Activated CD4-positive, alpha-beta T cell treated with anti-CD3 and anti-CD28 coated beads for 36 hours (primary cell): Measurements from ENCODE around the gene HAGHL. TPM values are rescaled to one million over a fixed set of nuclear protein-coding genes. Genes with fewer than 3 reads are reported as not detected.

Experiments
- ATAC-seq: fragments of 200-7000 bp; cut with Tn5 transposase; one replicate; pipeline ENCODE4 v1.10.0; 2021; ENCODE audit warnings: mild to moderate bottlenecking, moderate library complexity
- CTCF ChIA-PET: fragments of 350-600 bp; sonication (Branson Sonifier 250); formaldehyde crosslinking; loops from one replicate; lab custom pipeline; 2021; ENCODE audit warnings: antibody characterized with exemption; lab: Charles Lee
- POLR2A ChIA-PET: fragments of 350-600 bp; sonication (Branson Sonifier 250); formaldehyde crosslinking; loops from one replicate; lab custom pipeline; 2021; ENCODE audit warnings: antibody characterized with exemption, inconsistent platforms; lab: Charles Lee
- DNase-seq: peaks from one replicate; pipeline ENCODE4 v3.0.0-alpha.2; 2020
- H3K27ac Mint-ChIP-seq: one replicate; pipeline ENCODE4 v1.8.0; 2021; ENCODE audit warnings: mixed read lengths
- H3K27me3 Mint-ChIP-seq: one replicate; pipeline ENCODE4 v1.8.0; 2021; ENCODE audit warnings: mixed read lengths
- H3K36me3 Mint-ChIP-seq: one replicate; pipeline ENCODE4 v1.8.0; 2021; ENCODE audit warnings: low read depth, mixed read lengths
- H3K4me1 Mint-ChIP-seq: one replicate; pipeline ENCODE4 v1.8.0; 2021; ENCODE audit warnings: mixed read lengths
- H3K4me3 Mint-ChIP-seq: one replicate; pipeline ENCODE4 v1.8.0; 2021; ENCODE audit warnings: mild to moderate bottlenecking, moderate library complexity, mixed read lengths
- H3K9me3 Mint-ChIP-seq: one replicate; pipeline ENCODE4 v1.8.0; 2021; ENCODE audit warnings: low read depth, mixed read lengths
- intact Hi-C, 2 experiments: fragments of 100-400 bp; cut with DNase I in 1 of 2; cut with micrococcal nuclease in 1 of 2; formaldehyde crosslinking; loops; one replicate each; pipeline versions ENCODE4 v1.14.2 to v1.15.1; 2022 to 2024; cut with DNase I, micrococcal nuclease
- total RNA-seq, 2 experiments: library from RNA; stranded (reverse); gene quantifications; one replicate each; pipeline ENCODE4 v1.2.3, GENCODE V29; 2021

The HAGHL gene
- total RNA-seq, 2 experiments from 2014 or later = 10.0 to 11.7 TPM

GRCh38 chr16:716200-716568 lies 10.7 kb upstream of the HAGHL start:
- peaks cover 14% of the 10 kb centered on the region for H3K4me1 Mint-ChIP-seq
- no peak overlapping the region for H3K27ac Mint-ChIP-seq
- CTCF ChIA-PET = interaction anchor here (0.6 to 5.4 kb wide), 4 partner anchors 48 to 149 kb away, joined by 3 to 55 read pairs (median 3); partner anchors contain the start of gene RHOT2
- no peak for DNase-seq
- no peaks in the 10 kb centered on the region for H3K9me3 Mint-ChIP-seq
- H3K36me3 Mint-ChIP-seq = no peaks in the 10 kb centered on the region
- POLR2A ChIA-PET = interaction anchor here (1.3 kb wide), 1 partner anchor 10 kb away, joined by 4 read pairs; the partner anchor contains the start of genes CCDC78 and HAGHL
- intact Hi-C loops = no loop called here
- ATAC-seq = no peak
- H3K27me3 Mint-ChIP-seq = peaks cover 10% of the 10 kb centered on the region
- H3K4me3 Mint-ChIP-seq = peak overlapping the region; percentile 56

GRCh38 chr16:716768-717325 lies 10.1 kb upstream of the HAGHL start:
- no peak overlapping the region for H3K4me3 Mint-ChIP-seq

GRCh38 chr16:717450-718245 lies 9.3 kb upstream of the HAGHL start:
- peaks cover 16% of the 10 kb centered on the region for H3K4me1 Mint-ChIP-seq
- CTCF ChIA-PET = no interaction called here
- POLR2A ChIA-PET = interaction anchor here (0.6 kb wide), 1 partner anchor 286 kb away, joined by 3 read pairs; no protein-coding TSS in a partner anchor
- H3K4me3 Mint-ChIP-seq = no peak overlapping the region
- H3K36me3 Mint-ChIP-seq = no peaks in the 10 kb centered on the region
- DNase-seq (no peak), ATAC-seq (no peak)
- intact Hi-C loops = no loop called here
- no peaks in the 10 kb centered on the region for H3K9me3 Mint-ChIP-seq
- H3K27ac Mint-ChIP-seq = no peak overlapping the region
- peaks cover 8% of the 10 kb centered on the region for H3K27me3 Mint-ChIP-seq

More at GRCh38 chr16:716768-717325, 10.1 kb upstream of the HAGHL start:
- Mint-ChIP-seq H3K4me1 (peaks cover 15% of the 10 kb centered on the region), H3K27me3 (peaks cover 9% of the 10 kb centered on the region), H3K27ac (no peak overlapping the region), H3K9me3 (no peaks in the 10 kb centered on the region), H3K36me3 (no peaks in the 10 kb centered on the region)
- no peak for ATAC-seq
- no peak for DNase-seq
- POLR2A ChIA-PET = interaction anchor here (1.3 kb wide), 1 partner anchor 10 kb away, joined by 4 read pairs; the partner anchor contains the start of genes CCDC78 and HAGHL
- CTCF ChIA-PET = interaction anchor here (0.7 to 5.4 kb wide), 3 partner anchors 49 to 74 kb away, joined by 3 to 55 read pairs (median 3); partner anchors contain the start of gene RHOT2
- intact Hi-C loops = no loop called here

- Mint-ChIP-seq H3K27me3 (peaks cover 6% of the 10 kb centered on the region), H3K27ac (no peak overlapping the region), H3K4me3 (no peak overlapping the region), H3K4me1 (peaks cover 16% of the 10 kb centered on the region), H3K36me3 (no peaks in the 10 kb centered on the region), H3K9me3 (no peaks in the 10 kb centered on the region)
- ChIA-PET POLR2A (no interaction called here), CTCF (no interaction called here)
- DNase-seq (no peak), ATAC-seq (no peak)
- intact Hi-C loops = no loop called here
These were observed 8.5 kb upstream of the HAGHL start for GRCh38 chr16:718389-718788.

GRCh38 chr16:718922-719321 lies 8.0 kb upstream of the HAGHL start:
- DNase-seq = no peak
- Mint-ChIP-seq H3K9me3 (no peaks in the 10 kb centered on the region), H3K27ac (peak overlapping the region; percentile 47), H3K4me1 (peaks cover 16% of the 10 kb centered on the region), H3K4me3 (peak overlapping the region; percentile 76), H3K36me3 (no peaks in the 10 kb centered on the region), H3K27me3 (peaks cover 5% of the 10 kb centered on the region)
- ChIA-PET POLR2A (no interaction called here), CTCF (no interaction called here)
- intact Hi-C loops = no loop called here
- no peak for ATAC-seq

- DNase-seq (peak; percentile 34), ATAC-seq (no peak)
- intact Hi-C loops = loop anchor here (2.0 to 5.0 kb wide), 4 partner anchors 21 to 69 kb away; partner anchors contain the start of genes CIAO3 (in 2 of the 2), CHTF18 (in 1 of the 2), JMJD8 (in 1 of the 2) and RPUSD1 (in 1 of the 2)
- Mint-ChIP-seq H3K9me3 (no peaks in the 10 kb centered on the region), H3K27me3 (peaks cover 3% of the 10 kb centered on the region), H3K36me3 (no peaks in the 10 kb centered on the region), H3K4me1 (peaks cover 16% of the 10 kb centered on the region), H3K4me3 (peak overlapping the region; percentile 76), H3K27ac (peak overlapping the region; percentile 78)
- CTCF ChIA-PET = interaction anchor here (0.7 to 3.5 kb wide), 11 partner anchors 8 to 73 kb away, joined by 3 to 29 read pairs (median 4); partner anchors contain the start of genes CHTF18, CIAO3 and RPUSD1
- POLR2A ChIA-PET = interaction anchor here (0.6 kb wide), 1 partner anchor 80 kb away, joined by 3 read pairs; no protein-coding TSS in a partner anchor
These were observed 7.0 kb upstream of the HAGHL start for GRCh38 chr16:719815-720446.

GRCh38 chr16:720447-720989 lies 6.4 kb upstream of the HAGHL start:
- ATAC-seq (peak; percentile 61), DNase-seq (peak; percentile 78)
- Mint-ChIP-seq H3K4me1 (peaks cover 16% of the 10 kb centered on the region), H3K27ac (peak overlapping the region; percentile 78), H3K4me3 (peak overlapping the region; percentile 76), H3K9me3 (no peaks in the 10 kb centered on the region), H3K36me3 (no peaks in the 10 kb centered on the region), H3K27me3 (peaks cover 3% of the 10 kb centered on the region)
- ChIA-PET CTCF (interaction anchor here (0.7 to 3.5 kb wide), 13 partner anchors 9 to 73 kb away, joined by 3 to 29 read pairs (median 4); partner anchors contain the start of genes CHTF18, CIAO3 and RPUSD1), POLR2A (interaction anchor here (0.6 kb wide), 1 partner anchor 80 kb away, joined by 3 read pairs; no protein-coding TSS in a partner anchor)
- intact Hi-C loops = loop anchor here (2.0 to 5.0 kb wide), 4 partner anchors 20 to 68 kb away; partner anchors contain the start of genes CIAO3 (in 2 of the 2), CHTF18 (in 1 of the 2), JMJD8 (in 1 of the 2) and RPUSD1 (in 1 of the 2)

GRCh38 chr16:720990-721764 lies 5.7 kb upstream of the HAGHL start, which contains the start of gene ANTKMT:
Gene ANTKMT (plus strand): TSS chr16:721146. CDS start chr16:721275, 129 bp downstream.
- POLR2A ChIA-PET = interaction anchor here (0.8 kb wide), 1 partner anchor 68 kb away, joined by 3 read pairs; no protein-coding TSS in a partner anchor
- no peaks in the 10 kb centered on the region for H3K36me3 Mint-ChIP-seq
- intact Hi-C loops = loop anchor here (1.0 to 5.0 kb wide), 6 partner anchors 15 to 68 kb away; partner anchors contain the start of genes CIAO3 (in 2 of the 2), JMJD8 (in 2 of the 2), CHTF18 (in 1 of the 2) and RPUSD1 (in 1 of the 2)
- no peaks in the 10 kb centered on the region for H3K9me3 Mint-ChIP-seq
- CTCF ChIA-PET = interaction anchor here (0.9 to 3.5 kb wide), 5 partner anchors 9 to 67 kb away, joined by 3 to 29 read pairs (median 9); partner anchors contain the start of genes CHTF18, CIAO3 and RPUSD1
- ATAC-seq (peak; percentile 72), DNase-seq (peak; percentile 86)
- H3K4me3 Mint-ChIP-seq = peak within 1 kb of the TSS; percentile 76
- H3K4me1 Mint-ChIP-seq = peaks cover 16% of the 10 kb centered on the region
- peaks cover 3% of the 10 kb centered on the region for H3K27me3 Mint-ChIP-seq
- peak within 1 kb of the TSS; percentile 78 for H3K27ac Mint-ChIP-seq

GRCh38 chr16:721765-722540 lies 5.0 kb upstream of the HAGHL start:
- Mint-ChIP-seq H3K27me3 (no peaks in the 10 kb centered on the region), H3K9me3 (no peaks in the 10 kb centered on the region), H3K27ac (peak overlapping the region; percentile 25), H3K4me1 (peaks cover 20% of the 10 kb centered on the region), H3K36me3 (no peaks in the 10 kb centered on the region), H3K4me3 (peak overlapping the region; percentile 64)
- DNase-seq (no peak), ATAC-seq (no peak)
- ChIA-PET POLR2A (interaction anchor here (0.8 kb wide), 1 partner anchor 67 kb away, joined by 3 read pairs; no protein-coding TSS in a partner anchor), CTCF (interaction anchor here (0.6 to 3.5 kb wide), 7 partner anchors 10 to 278 kb away, joined by 3 to 29 read pairs (median 7); partner anchors contain the start of genes CHTF18, CIAO3 and RPUSD1)
- intact Hi-C loops = loop anchor here (1.0 to 5.0 kb wide), 6 partner anchors 14 to 67 kb away; partner anchors contain the start of genes CIAO3 (in 2 of the 2), JMJD8 (in 2 of the 2), CHTF18 (in 1 of the 2) and RPUSD1 (in 1 of the 2)
